ENCODE measurements around the gene DGKH. TPM values are rescaled to one million over a fixed set of nuclear protein-coding genes. Genes with fewer than 3 reads are reported as not detected.

Gene DGKH
- polyA plus RNA-seq, 1 donor from 2014 or later: 3.5 TPM

DNA sequence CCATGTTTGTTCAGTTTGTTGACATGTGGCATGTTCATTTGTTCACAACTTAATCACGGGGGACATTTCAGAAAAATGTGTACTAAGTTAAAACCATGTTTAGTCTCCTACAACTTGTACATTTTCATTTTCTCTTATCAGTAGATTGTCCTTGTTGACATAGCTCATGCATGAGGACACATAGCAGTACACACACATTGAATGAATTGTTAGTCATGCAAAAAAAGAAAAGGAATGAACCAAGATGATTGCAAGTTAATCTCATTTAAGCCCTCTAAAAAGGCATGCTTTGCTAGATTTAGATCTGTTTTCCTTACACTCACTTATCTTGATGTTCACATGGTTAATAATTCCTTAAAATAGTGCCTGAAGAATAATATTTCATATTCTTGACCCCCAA, 185.3 kb downstream of the DGKH start:
- Histone ChIP-seq H2AFZ (ENCODE audit: low read depth, low read length) (no peak overlapping the region), H3K27me3 (ENCODE audit: insufficient read depth, low read depth, low read length) (no peaks in the 10 kb centered on the region), H3K27ac (ENCODE audit: low read length) (no peak overlapping the region), H3F3A (ENCODE audit: insufficient read depth, low read length, poor library complexity, severe bottlenecking) (no peaks in the 10 kb centered on the region), H3K4me3 (ENCODE audit: low read length) (no peak overlapping the region), H3K9ac (ENCODE audit: low read length) (no peak overlapping the region), H3K9me3 (ENCODE audit: low read length) (no peaks in the 10 kb centered on the region), H3K4me2 (ENCODE audit: low read length) (no peak overlapping the region), H3K36me3 (ENCODE audit: insufficient read depth, low read length) (no peaks in the 10 kb centered on the region), H3K9me2 (ENCODE audit: insufficient read depth, low read length) (no peaks in the 10 kb centered on the region), H3K79me2 (replicated peaks; ENCODE audit: insufficient read depth, low read length) (no peaks in the 10 kb centered on the region), H4K20me1 (ENCODE audit: insufficient read depth) (no peaks in the 10 kb centered on the region)
- TF ChIP-seq, protein P1, sequence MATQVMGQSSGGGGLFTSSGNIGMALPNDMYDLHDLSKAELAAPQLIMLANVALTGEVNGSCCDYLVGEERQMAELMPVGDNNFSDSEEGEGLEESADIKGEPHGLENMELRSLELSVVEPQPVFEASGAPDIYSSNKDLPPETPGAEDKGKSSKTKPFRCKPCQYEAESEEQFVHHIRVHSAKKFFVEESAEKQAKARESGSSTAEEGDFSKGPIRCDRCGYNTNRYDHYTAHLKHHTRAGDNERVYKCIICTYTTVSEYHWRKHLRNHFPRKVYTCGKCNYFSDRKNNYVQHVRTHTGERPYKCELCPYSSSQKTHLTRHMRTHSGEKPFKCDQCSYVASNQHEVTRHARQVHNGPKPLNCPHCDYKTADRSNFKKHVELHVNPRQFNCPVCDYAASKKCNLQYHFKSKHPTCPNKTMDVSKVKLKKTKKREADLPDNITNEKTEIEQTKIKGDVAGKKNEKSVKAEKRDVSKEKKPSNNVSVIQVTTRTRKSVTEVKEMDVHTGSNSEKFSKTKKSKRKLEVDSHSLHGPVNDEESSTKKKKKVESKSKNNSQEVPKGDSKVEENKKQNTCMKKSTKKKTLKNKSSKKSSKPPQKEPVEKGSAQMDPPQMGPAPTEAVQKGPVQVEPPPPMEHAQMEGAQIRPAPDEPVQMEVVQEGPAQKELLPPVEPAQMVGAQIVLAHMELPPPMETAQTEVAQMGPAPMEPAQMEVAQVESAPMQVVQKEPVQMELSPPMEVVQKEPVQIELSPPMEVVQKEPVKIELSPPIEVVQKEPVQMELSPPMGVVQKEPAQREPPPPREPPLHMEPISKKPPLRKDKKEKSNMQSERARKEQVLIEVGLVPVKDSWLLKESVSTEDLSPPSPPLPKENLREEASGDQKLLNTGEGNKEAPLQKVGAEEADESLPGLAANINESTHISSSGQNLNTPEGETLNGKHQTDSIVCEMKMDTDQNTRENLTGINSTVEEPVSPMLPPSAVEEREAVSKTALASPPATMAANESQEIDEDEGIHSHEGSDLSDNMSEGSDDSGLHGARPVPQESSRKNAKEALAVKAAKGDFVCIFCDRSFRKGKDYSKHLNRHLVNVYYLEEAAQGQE (IDR thresholded peaks at IDR 0.05; ENCODE audit: borderline replicate concordance): no peak
- TF ChIP-seq EP300 (conservative IDR thresholded peaks at IDR 0.05; ENCODE audit: poor library complexity, severe bottlenecking) (no peak), MXI1 (conservative IDR thresholded peaks at IDR 0.05; ENCODE audit: poor library complexity, severe bottlenecking) (no peak), POLR2AphosphoS5 (IDR thresholded peaks at IDR 0.05) (no peak), RAD21 (conservative IDR thresholded peaks at IDR 0.05) (no peak), TAF1 (IDR thresholded peaks at IDR 0.05; ENCODE audit: low read depth) (no peak), SMC3 (conservative IDR thresholded peaks at IDR 0.05; ENCODE audit: poor library complexity) (no peak), EZH2 (IDR thresholded peaks at IDR 0.05; ENCODE audit: borderline replicate concordance, insufficient read depth, low read length, poor library complexity, severe bottlenecking) (no peak)
- TF ChIP-seq, protein P2, sequence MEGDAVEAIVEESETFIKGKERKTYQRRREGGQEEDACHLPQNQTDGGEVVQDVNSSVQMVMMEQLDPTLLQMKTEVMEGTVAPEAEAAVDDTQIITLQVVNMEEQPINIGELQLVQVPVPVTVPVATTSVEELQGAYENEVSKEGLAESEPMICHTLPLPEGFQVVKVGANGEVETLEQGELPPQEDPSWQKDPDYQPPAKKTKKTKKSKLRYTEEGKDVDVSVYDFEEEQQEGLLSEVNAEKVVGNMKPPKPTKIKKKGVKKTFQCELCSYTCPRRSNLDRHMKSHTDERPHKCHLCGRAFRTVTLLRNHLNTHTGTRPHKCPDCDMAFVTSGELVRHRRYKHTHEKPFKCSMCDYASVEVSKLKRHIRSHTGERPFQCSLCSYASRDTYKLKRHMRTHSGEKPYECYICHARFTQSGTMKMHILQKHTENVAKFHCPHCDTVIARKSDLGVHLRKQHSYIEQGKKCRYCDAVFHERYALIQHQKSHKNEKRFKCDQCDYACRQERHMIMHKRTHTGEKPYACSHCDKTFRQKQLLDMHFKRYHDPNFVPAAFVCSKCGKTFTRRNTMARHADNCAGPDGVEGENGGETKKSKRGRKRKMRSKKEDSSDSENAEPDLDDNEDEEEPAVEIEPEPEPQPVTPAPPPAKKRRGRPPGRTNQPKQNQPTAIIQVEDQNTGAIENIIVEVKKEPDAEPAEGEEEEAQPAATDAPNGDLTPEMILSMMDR (IDR thresholded peaks at IDR 0.05; ENCODE audit: poor library complexity, severe bottlenecking): no peak

DNA sequence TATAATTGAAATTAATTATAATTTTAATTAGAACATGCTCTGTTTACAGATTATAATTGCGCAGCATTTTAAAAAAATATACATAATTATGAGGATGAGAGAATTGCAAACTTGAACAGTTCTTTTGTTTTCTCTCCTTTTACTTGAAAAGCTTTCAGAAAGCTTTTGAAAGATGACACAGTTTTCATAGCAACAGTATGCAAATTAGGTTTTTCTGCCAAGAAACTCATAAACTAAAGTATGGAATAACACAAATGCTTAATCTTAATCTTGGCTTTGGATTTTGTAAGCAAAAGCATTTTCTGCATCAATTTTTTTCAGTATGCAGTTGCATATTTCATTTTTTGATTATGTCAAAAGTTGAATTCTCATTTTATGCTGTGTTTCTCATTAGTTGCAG, 190.7 kb downstream of the DGKH start:
- Histone ChIP-seq H4K20me1 (ENCODE audit: insufficient read depth) (no peaks in the 10 kb centered on the region), H3K79me2 (replicated peaks; ENCODE audit: insufficient read depth, low read length) (no peaks in the 10 kb centered on the region), H3K36me3 (ENCODE audit: insufficient read depth, low read length) (no peaks in the 10 kb centered on the region), H3K9me2 (ENCODE audit: insufficient read depth, low read length) (no peaks in the 10 kb centered on the region), H3K27me3 (ENCODE audit: insufficient read depth, low read depth, low read length) (no peaks in the 10 kb centered on the region), H3K9ac (ENCODE audit: low read length) (no peak overlapping the region), H3F3A (ENCODE audit: insufficient read depth, low read length, poor library complexity, severe bottlenecking) (no peaks in the 10 kb centered on the region), H2AFZ (ENCODE audit: low read depth, low read length) (no peak overlapping the region), H3K4me2 (ENCODE audit: low read length) (no peak overlapping the region), H3K27ac (ENCODE audit: low read length) (no peak overlapping the region), H3K9me3 (ENCODE audit: low read length) (no peaks in the 10 kb centered on the region), H3K4me3 (ENCODE audit: low read length) (no peak overlapping the region)
- TF ChIP-seq POLR2AphosphoS5 (IDR thresholded peaks at IDR 0.05) (no peak), EZH2 (IDR thresholded peaks at IDR 0.05; ENCODE audit: borderline replicate concordance, insufficient read depth, low read length, poor library complexity, severe bottlenecking) (no peak), EP300 (conservative IDR thresholded peaks at IDR 0.05; ENCODE audit: poor library complexity, severe bottlenecking) (no peak), RAD21 (conservative IDR thresholded peaks at IDR 0.05) (no peak), TAF1 (IDR thresholded peaks at IDR 0.05; ENCODE audit: low read depth) (no peak), SMC3 (conservative IDR thresholded peaks at IDR 0.05; ENCODE audit: poor library complexity) (no peak), MXI1 (conservative IDR thresholded peaks at IDR 0.05; ENCODE audit: poor library complexity, severe bottlenecking) (no peak)
- TF ChIP-seq, protein P1 (IDR thresholded peaks at IDR 0.05; ENCODE audit: borderline replicate concordance): no peak
- TF ChIP-seq, protein P2 (IDR thresholded peaks at IDR 0.05; ENCODE audit: poor library complexity, severe bottlenecking): no peak

Measured in neural cell (in vitro differentiated cells).